Esophagus muscularis mucosa (tissue), 4 donors: ENCODE measurements around the gene F7. TPM values are rescaled to one million over a fixed set of nuclear protein-coding genes. Genes with fewer than 3 reads are reported as not detected.

ENCODE experiments used
- DNase-seq: peaks from one replicate; pipeline ENCODE4 v3.0.0-alpha.2; 2017; ENCODE audit errors: extremely low spot score
- H3K27ac ChIP-seq, 4 donors: fragments of 200-600 bp; sonication (generic); replicated peaks in 1 of 4; 1 replicate in 3 of 4; 2 replicates in 1 of 4; pipeline ENCODE4 v1.5.1; 2016 to 2019; ENCODE audit warnings: mild to moderate bottlenecking in 1 of 4
- H3K27me3 ChIP-seq, 4 donors: fragments of 200-600 bp; sonication (generic); one replicate each; pipeline versions ENCODE4 v1.5.1 to v1.6.0; 2016 to 2019
- H3K36me3 ChIP-seq, 4 donors: fragments of 200-600 bp; sonication (generic); one replicate each; pipeline ENCODE4 v1.5.1; 2016 to 2019
- H3K4me1 ChIP-seq, 4 donors: fragments of 200-600 bp; sonication (generic); one replicate each; pipeline ENCODE4 v1.5.1; 2016 to 2019
- H3K4me3 ChIP-seq, 4 donors: fragments of 200-600 bp; sonication (generic); 1 replicate in 2 of 4; 2 replicates in 2 of 4; pipeline ENCODE4 v1.5.1; 2016 to 2019; ENCODE audit warnings: mild to moderate bottlenecking in 4 of 4, moderate library complexity in 1 of 4
- H3K9me3 ChIP-seq, 4 donors: fragments of 200-600 bp; sonication (generic); 1 replicate in 3 of 4; 2 replicates in 1 of 4; pipeline ENCODE4 v1.5.1; 2016 to 2019
- EP300 ChIP-seq: sonication (generic); formaldehyde crosslinking; IDR thresholded peaks from one replicate; pipeline ENCODE4 v1.6.1; 2017; ENCODE audit warnings: antibody characterized with exemption
- POLR2A ChIP-seq: fragments of 450-650 bp; IDR thresholded peaks from one replicate; pipeline ENCODE4 v1.6.1; 2017; ENCODE audit warnings: antibody characterized with exemption, moderate library complexity, mild to moderate bottlenecking, low read depth
- POLR2AphosphoS5 ChIP-seq, 2 donors: sonication (generic); formaldehyde crosslinking; IDR thresholded peaks; one replicate each; pipeline ENCODE4 v1.6.1; 2017; ENCODE audit warnings: antibody characterized with exemption in 2 of 2
- WGBS: methylation state at CpG from one replicate; pipeline ENCODE4 v1.1.5; 2018; 5-methylcytosine and 5-hydroxymethylcytosine counted together
- intact Hi-C: fragments of 100-400 bp; cut with DNase I; formaldehyde crosslinking; loops from one replicate; pipeline ENCODE4 v1.15.1; 2023
- total RNA-seq, 4 donors: library from RNA; depleted of rRNA; stranded (reverse); fragments of >200 nt; gene quantifications; one replicate each; pipeline versions ENCODE4 v1.1.0 to v1.2.1, GENCODE V29; 2016
- TF ChIP-seq, protein P1 (sequence below), 3 experiments: fragments of 200-600 bp in 2 of 3; fragments of 450-650 bp in 1 of 3; sonication (generic) in 2 of 3; IDR thresholded peaks; one replicate each; pipeline ENCODE4 v1.5.1; 2017 to 2019; ENCODE audit warnings: antibody characterized with exemption in 3 of 3, mild to moderate bottlenecking in 2 of 3, moderate library complexity in 1 of 3

F7 gene
- total RNA-seq, 4 donors from 2014 or later = 0.66 to 1.6 TPM; not detected in 2

DNA sequence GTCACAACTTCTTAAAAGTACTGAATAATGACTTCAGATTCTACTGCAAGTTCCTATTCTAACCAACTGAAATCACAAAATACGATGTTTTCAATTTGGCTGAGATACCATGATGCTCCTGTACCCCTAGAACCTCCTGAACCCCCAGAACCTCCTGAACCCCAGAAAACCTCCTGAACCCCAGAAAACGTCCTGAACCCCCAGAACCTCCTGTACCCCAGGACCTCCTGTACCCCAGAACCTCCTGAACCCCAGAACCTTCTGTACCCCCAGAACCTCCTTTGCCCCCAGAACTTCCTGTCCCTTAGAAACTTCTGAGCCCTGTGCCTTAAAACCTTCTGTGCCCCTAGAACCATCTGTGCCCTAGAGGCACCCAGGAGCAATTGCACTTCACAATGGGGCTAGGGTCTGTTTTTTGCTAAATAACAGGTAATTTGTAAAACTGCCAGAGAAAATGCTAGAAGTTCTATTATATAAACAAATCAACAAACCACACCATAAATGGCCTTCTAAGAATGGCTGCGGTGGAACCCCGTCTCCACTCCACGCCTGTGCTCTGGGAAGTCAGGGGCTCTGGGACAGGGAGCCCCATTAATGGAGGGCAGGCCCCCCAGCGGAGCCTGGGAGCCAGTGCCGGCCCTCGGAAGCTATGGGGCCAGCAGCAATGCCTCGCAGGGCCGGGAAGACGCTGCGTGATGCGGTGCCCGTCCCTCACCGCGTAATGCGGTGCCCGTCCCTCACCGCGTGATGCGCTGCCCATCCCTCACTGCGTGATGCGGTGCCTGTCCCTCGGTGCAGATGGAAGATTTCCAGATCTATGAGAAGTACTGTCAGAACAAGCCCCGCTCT lies 21.3 kb upstream of the F7 start:
- no peak for DNase-seq
- 91% methylated on average over 24 of the region's 25 CpGs for WGBS
- intact Hi-C loops = no loop called here
- H3K9me3 ChIP-seq = no peaks in the 10 kb centered on the region
- TF ChIP-seq POLR2A = no peak
- no peak for TF ChIP-seq POLR2AphosphoS5 (IDR thresholded peaks at IDR 0.05)
- TF ChIP-seq, protein P1, sequence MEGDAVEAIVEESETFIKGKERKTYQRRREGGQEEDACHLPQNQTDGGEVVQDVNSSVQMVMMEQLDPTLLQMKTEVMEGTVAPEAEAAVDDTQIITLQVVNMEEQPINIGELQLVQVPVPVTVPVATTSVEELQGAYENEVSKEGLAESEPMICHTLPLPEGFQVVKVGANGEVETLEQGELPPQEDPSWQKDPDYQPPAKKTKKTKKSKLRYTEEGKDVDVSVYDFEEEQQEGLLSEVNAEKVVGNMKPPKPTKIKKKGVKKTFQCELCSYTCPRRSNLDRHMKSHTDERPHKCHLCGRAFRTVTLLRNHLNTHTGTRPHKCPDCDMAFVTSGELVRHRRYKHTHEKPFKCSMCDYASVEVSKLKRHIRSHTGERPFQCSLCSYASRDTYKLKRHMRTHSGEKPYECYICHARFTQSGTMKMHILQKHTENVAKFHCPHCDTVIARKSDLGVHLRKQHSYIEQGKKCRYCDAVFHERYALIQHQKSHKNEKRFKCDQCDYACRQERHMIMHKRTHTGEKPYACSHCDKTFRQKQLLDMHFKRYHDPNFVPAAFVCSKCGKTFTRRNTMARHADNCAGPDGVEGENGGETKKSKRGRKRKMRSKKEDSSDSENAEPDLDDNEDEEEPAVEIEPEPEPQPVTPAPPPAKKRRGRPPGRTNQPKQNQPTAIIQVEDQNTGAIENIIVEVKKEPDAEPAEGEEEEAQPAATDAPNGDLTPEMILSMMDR (IDR thresholded peaks at IDR 0.05) = no peak
- TF ChIP-seq EP300 = no peak
- no peak overlapping the region for H3K4me3 ChIP-seq
- peaks cover 0 to 11% (median 5%) of the 10 kb centered on the region in 4 donors for H3K4me1 ChIP-seq
- peaks cover 0 to 44% (median 0%) of the 10 kb centered on the region in 4 donors for H3K27me3 ChIP-seq
- peaks cover 0 to 89% (median 18%) of the 10 kb centered on the region in 4 donors for H3K36me3 ChIP-seq
- no peak overlapping the region for H3K27ac ChIP-seq

DNA sequence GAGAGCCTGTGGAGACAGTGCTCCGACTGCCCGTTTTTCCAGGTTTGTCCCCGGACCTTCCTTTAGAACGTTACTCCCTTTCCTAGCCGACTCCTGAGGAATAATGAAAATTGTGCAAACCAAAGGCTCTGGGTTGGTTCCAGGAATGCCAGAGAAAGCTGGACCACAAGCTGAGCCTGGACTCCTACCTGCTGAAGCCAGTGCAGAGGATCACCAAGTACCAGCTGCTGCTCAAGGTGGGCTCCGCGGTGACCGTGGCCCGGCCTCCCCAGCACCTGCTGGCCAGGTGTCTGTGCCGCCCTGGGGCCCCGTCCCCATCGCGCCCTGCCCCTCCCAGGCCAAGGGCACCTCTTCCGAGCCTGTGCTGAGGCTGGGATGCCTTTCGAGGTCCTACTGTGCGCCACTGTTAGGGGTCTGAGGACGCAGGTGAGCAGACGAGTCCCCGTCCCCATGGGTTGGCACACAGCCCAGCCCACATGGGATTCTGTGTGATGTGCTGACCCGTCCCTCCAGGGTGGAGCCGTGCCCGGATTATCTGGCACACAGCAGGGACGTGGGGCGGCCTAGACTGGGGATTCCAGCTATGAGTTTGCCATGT lies 20.5 kb upstream of the F7 start:
- WGBS = 88% methylated on average over 22 of the region's 24 CpGs
- no peak for TF ChIP-seq POLR2AphosphoS5 (IDR thresholded peaks at IDR 0.05)
- TF ChIP-seq, protein P1 (IDR thresholded peaks at IDR 0.05) = no peak
- no peak for TF ChIP-seq POLR2A
- TF ChIP-seq EP300 = no peak
- Histone ChIP-seq H3K27ac (no peak overlapping the region), H3K4me3 (no peak overlapping the region), H3K27me3 (peaks cover 0 to 44% (median 0%) of the 10 kb centered on the region in 4 donors), H3K36me3 (peaks cover 0 to 94% (median 22%) of the 10 kb centered on the region in 4 donors), H3K9me3 (no peaks in the 10 kb centered on the region), H3K4me1 (peaks cover 0 to 11% (median 5%) of the 10 kb centered on the region in 4 donors)
- intact Hi-C loops = no loop called here
- no peak for DNase-seq

DNA sequence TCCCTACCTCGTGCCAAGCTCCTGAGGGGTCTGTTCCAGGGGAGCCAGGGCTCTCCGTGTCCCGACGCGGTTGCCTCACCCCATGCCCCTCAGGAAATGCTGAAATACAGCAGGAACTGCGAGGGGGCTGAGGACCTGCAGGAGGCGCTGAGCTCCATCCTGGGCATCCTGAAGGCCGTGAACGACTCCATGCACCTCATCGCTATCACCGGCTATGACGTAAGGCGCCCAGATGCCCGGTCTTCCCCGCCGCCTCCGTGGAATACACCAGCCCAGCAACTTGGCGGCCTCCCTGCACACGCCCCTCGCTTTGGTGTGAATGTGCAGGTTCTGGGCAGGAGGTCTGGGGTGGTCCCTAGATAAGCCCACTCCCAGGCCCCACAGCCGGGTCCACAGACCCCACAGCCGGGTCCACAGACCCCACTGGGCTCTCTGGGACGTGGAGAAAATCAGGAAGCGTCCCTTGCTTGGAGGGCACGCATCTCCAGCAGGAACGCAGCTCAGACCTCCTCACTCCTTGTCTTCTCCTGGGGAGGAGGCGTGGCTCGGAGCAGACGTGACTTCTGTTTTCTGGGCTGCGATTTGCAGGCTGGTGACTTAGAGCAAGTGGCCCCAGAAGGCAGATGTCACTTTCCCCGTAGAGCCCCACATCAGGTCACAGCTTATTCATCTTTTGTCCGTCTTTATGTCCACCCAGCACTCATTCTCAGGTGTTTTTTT lies 19.4 kb upstream of the F7 start:
- Histone ChIP-seq H3K4me3 (no peak overlapping the region), H3K9me3 (no peaks in the 10 kb centered on the region), H3K27ac (no peak overlapping the region), H3K4me1 (peaks cover 0 to 11% (median 5%) of the 10 kb centered on the region in 4 donors), H3K27me3 (peaks cover 0 to 32% (median 0%) of the 10 kb centered on the region in 4 donors), H3K36me3 (peaks cover 0 to 94% (median 22%) of the 10 kb centered on the region in 4 donors)
- TF ChIP-seq EP300 (no peak), POLR2A (no peak), POLR2AphosphoS5 (IDR thresholded peaks at IDR 0.05) (no peak)
- TF ChIP-seq, protein P1 (IDR thresholded peaks at IDR 0.05) = no peak
- intact Hi-C loops = no loop called here
- 92% methylated on average over 16 of the region's 32 CpGs for WGBS
- DNase-seq = no peak

DNA sequence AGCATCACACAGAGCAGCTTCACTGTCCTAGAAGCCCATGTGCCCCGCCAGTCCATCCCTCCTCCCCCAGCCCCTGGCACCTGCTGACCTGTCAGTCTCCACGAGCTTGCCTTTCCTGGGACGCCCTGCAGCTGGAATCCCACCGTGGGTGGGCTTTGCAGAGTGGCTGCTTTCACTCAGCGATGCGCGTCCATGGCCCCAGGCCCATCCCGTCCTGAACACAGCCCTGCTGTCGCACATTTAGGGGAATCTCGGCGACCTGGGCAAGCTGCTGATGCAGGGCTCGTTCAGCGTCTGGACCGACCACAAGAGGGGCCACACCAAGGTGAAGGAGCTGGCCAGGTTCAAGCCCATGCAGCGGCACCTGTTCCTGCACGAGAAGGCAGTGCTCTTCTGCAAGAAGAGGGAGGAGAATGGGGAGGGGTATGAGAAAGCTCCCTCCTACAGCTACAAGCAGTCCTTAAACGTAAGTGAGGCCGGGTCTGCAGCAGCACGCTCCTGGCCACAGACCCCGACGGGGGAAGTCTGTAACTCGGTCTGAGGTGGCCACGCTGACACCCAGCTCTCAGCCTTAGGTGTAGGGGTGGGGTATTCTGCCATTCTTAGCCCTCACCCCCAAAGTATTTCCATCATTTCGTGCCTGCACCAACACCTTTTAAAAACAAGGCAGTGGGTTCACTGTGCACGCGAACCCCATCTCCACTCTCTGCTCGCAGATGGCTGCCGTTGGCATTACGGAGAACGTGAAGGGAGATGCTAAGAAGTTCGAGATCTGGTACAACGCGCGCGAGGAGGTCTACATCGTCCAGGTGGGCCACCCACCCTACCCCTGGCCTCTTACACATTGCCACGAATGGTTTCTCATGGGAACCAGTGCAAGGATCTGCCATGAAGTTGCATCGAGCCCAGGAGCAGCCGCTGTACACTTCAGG lies 18.3 kb upstream of the F7 start:
- intact Hi-C loops = no loop called here
- TF ChIP-seq POLR2AphosphoS5 (IDR thresholded peaks at IDR 0.05) (no peak), EP300 (no peak), POLR2A (no peak)
- TF ChIP-seq, protein P1 (IDR thresholded peaks at IDR 0.05) = no peak
- H3K4me1 ChIP-seq = peaks cover 0 to 11% (median 5%) of the 10 kb centered on the region in 4 donors
- DNase-seq = no peak
- WGBS = 86% methylated on average over 39 of the region's 39 CpGs
- H3K9me3 ChIP-seq = no peaks in the 10 kb centered on the region
- H3K36me3 ChIP-seq = peaks cover 0 to 93% (median 21%) of the 10 kb centered on the region in 4 donors
- H3K4me3 ChIP-seq = no peak overlapping the region
- H3K27ac ChIP-seq = no peak overlapping the region
- peaks cover 0 to 31% (median 0%) of the 10 kb centered on the region in 4 donors for H3K27me3 ChIP-seq
